Spleen (tissue), 7 donors: ENCODE results near the gene SP4.

Experiments
- POLR2AphosphoS5 ChIP-seq, 3 donors: sonication (generic); formaldehyde crosslinking; IDR thresholded peaks; one replicate each; pipeline ENCODE4 v1.5.1; 2017; ENCODE audit warnings: antibody characterized with exemption in 3 of 3
- TF ChIP-seq, protein P1 (sequence below), 11 experiments: fragments of 200-600 bp in 7 of 11; fragments of 450-650 bp in 4 of 11; sonication (generic) in 4 of 11; IDR thresholded peaks in 8 of 11; conservative IDR thresholded peaks in 3 of 11; 1 replicate in 7 of 11; 2 replicates in 4 of 11; pipeline versions ENCODE4 v1.4.0 to v1.8.0; 2016 to 2021; ENCODE audit warnings: antibody characterized with exemption in 11 of 11, inconsistent platforms in 4 of 11, mild to moderate bottlenecking in 1 of 11
- donor health status: DM: no; HTN: no; CAD: no; lungs with moderate emphysema.
- donor health status: DM: no; HTN: no; CAD: no.
- donor health status: DM: no; HTN: no; CAD: no.

GRCh38 chr7:21393937-21394336 is 33.9 kb upstream of the SP4 start:
- TF ChIP-seq, protein P1, sequence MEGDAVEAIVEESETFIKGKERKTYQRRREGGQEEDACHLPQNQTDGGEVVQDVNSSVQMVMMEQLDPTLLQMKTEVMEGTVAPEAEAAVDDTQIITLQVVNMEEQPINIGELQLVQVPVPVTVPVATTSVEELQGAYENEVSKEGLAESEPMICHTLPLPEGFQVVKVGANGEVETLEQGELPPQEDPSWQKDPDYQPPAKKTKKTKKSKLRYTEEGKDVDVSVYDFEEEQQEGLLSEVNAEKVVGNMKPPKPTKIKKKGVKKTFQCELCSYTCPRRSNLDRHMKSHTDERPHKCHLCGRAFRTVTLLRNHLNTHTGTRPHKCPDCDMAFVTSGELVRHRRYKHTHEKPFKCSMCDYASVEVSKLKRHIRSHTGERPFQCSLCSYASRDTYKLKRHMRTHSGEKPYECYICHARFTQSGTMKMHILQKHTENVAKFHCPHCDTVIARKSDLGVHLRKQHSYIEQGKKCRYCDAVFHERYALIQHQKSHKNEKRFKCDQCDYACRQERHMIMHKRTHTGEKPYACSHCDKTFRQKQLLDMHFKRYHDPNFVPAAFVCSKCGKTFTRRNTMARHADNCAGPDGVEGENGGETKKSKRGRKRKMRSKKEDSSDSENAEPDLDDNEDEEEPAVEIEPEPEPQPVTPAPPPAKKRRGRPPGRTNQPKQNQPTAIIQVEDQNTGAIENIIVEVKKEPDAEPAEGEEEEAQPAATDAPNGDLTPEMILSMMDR (IDR thresholded peaks at IDR 0.05 in 8 of 11, conservative IDR thresholded peaks at IDR 0.05 in 3 of 11), result no peak
- no peak for TF ChIP-seq POLR2AphosphoS5 (IDR thresholded peaks at IDR 0.05)
